22Rv1 (cell line): ENCODE results near the gene PLCXD1.

ENCODE experiments used
- H3K27ac ChIP-seq: fragments of 450-650 bp; 2 replicates; pipeline ENCODE4 v1.5.1; 2017
- CTCF ChIP-seq: fragments of 450-650 bp; IDR thresholded peaks from 2 replicates; pipeline ENCODE4 v1.5.1; 2017; ENCODE audit warnings: mild to moderate bottlenecking
- ZFX ChIP-seq: fragments of 450-650 bp; IDR thresholded peaks from 2 replicates; pipeline ENCODE4 v1.6.1; 2017; ENCODE audit warnings: antibody characterized with exemption, borderline replicate concordance

PLCXD1 gene

GRCh38 chrX:283115-283845 is 2.1 kb downstream of the PLCXD1 start:
- no peak for TF ChIP-seq ZFX
- no peak for TF ChIP-seq CTCF
- H3K27ac ChIP-seq, result peak overlapping the region; percentile 84

GRCh38 chrX:285076-285677 is 4.0 kb downstream of the PLCXD1 start:
- TF ChIP-seq CTCF, result no peak
- no peak for TF ChIP-seq ZFX
- peak overlapping the region; percentile 10; the same call in 1 of the 2 replicates for H3K27ac ChIP-seq

- no peak overlapping the region for H3K27ac ChIP-seq
- TF ChIP-seq CTCF, result no peak
- no peak for TF ChIP-seq ZFX
These were observed 6.5 kb downstream of the PLCXD1 start for GRCh38 chrX:287670-288069.

DNA sequence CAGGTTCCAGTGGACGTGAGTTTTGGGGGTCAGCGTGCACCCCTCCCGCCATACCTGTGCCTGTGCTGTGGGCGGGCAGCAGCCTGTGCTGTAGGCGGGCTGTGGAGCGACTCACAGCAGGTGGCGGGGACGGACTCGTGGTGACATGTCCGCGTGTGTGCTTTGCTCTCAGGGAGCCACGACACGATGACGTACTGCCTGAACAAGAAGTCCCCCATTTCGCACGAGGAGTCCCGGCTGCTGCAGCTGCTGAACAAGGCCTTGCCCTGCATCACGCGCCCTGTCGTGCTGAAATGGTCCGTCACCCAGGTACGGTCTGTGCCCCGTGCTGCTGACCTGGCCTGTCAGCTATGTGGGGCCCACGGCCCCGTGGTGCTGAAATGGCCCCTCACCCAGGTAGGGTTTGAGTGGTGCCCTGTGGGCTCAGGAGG is 7.4 kb downstream of the PLCXD1 start:
- H3K27ac ChIP-seq, result no peak overlapping the region
- TF ChIP-seq ZFX (no peak), CTCF (no peak)

- no peak overlapping the region for H3K27ac ChIP-seq
- no peak for TF ChIP-seq ZFX
- no peak for TF ChIP-seq CTCF
These were observed 9.4 kb downstream of the PLCXD1 start for GRCh38 chrX:290476-291166.

DNA sequence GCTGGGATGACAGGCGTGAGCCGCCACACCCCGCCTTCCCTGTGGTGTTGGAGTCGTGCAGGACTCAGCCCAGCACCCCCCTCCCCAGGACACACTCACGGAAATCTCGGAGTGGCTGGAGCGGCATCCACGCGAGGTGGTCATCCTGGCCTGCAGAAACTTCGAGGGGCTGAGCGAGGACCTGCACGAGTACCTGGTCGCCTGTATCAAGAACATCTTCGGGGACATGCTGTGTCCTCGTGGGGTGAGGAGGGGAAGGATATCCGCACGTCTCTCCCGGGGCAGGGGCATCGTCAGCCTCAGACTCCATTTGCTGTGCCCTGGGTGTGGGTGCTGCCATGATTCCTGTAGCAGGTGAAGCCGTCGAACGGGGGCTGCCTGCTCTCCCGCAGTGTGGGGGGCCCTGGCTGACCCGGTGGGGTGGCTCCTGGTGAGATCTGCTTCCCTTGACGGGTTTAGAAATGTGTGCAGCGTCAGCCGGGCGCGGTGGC is 10.3 kb downstream of the PLCXD1 start:
- TF ChIP-seq ZFX (no peak), CTCF (no peak)
- no peak overlapping the region for H3K27ac ChIP-seq
